Retinal pigment epithelial cell (primary cell): ENCODE results near the gene RNF31.
A peak's percentile ranks its signal among the peaks of the same experiment; 100 is the strongest.

Source experiments
- DNase-seq: peaks from one replicate; pipeline ENCODE4 v3.0.0-alpha.2; 2010; ENCODE audit warnings: low read depth
- H3K4me3 ChIP-seq: 2 replicates; pipeline ENCODE4 v1.5.1; 2011; ENCODE audit warnings: mild to moderate bottlenecking, low read length, control low read depth, moderate library complexity
- TF ChIP-seq, protein P1 (sequence below): conservative IDR thresholded peaks from 2 replicates; pipeline ENCODE4 v1.5.1; 2011; ENCODE audit warnings: low read depth, low read length, control low read depth, inconsistent platforms

The RNF31 gene

GRCh38 chr14:24146978-24147760 is at the start of gene RNF31:
TSS of gene RNF31 (plus strand) at chr14:24147498. CDS start at chr14:24147699, 201 bp downstream.
- DNase-seq = peak; percentile 94
- TF ChIP-seq, protein P1, sequence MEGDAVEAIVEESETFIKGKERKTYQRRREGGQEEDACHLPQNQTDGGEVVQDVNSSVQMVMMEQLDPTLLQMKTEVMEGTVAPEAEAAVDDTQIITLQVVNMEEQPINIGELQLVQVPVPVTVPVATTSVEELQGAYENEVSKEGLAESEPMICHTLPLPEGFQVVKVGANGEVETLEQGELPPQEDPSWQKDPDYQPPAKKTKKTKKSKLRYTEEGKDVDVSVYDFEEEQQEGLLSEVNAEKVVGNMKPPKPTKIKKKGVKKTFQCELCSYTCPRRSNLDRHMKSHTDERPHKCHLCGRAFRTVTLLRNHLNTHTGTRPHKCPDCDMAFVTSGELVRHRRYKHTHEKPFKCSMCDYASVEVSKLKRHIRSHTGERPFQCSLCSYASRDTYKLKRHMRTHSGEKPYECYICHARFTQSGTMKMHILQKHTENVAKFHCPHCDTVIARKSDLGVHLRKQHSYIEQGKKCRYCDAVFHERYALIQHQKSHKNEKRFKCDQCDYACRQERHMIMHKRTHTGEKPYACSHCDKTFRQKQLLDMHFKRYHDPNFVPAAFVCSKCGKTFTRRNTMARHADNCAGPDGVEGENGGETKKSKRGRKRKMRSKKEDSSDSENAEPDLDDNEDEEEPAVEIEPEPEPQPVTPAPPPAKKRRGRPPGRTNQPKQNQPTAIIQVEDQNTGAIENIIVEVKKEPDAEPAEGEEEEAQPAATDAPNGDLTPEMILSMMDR = no peak
- peak within 1 kb of the TSS; percentile 95 for H3K4me3 ChIP-seq

DNA sequence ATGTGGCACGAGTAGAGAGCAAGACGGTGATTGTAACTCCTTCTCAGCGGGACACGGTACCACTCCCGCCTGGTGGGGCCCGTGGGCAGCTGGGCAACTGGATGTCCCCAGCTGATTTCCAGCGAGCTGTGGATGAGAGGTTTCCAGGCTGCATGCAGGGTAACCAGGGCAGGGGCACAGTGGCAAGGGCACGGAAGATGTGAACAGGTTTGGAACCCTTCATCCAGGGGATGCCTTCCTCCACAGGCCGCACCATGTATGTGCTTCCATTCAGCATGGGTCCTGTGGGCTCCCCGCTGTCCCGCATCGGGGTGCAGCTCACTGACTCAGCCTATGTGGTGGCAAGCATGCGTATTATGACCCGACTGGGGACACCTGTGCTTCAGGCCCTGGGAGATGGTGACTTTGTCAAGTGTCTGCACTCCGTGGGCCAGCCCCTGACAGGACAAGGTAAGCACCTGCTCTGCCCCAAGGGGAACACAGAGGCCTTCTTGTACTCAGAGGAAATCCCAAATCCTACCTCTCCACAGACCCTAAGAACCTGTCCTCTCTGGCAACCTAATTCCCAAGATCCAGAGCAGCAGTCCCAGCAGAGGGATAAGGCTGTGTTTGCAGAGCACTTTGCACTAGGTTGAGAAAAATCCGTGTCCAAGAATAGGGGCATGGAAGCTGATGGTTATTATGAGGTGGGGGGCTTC is 48.9 kb upstream of the RNF31 start:
- TF ChIP-seq, protein P1 = no peak
- DNase-seq = no peak
- no peak overlapping the region for H3K4me3 ChIP-seq

DNA sequence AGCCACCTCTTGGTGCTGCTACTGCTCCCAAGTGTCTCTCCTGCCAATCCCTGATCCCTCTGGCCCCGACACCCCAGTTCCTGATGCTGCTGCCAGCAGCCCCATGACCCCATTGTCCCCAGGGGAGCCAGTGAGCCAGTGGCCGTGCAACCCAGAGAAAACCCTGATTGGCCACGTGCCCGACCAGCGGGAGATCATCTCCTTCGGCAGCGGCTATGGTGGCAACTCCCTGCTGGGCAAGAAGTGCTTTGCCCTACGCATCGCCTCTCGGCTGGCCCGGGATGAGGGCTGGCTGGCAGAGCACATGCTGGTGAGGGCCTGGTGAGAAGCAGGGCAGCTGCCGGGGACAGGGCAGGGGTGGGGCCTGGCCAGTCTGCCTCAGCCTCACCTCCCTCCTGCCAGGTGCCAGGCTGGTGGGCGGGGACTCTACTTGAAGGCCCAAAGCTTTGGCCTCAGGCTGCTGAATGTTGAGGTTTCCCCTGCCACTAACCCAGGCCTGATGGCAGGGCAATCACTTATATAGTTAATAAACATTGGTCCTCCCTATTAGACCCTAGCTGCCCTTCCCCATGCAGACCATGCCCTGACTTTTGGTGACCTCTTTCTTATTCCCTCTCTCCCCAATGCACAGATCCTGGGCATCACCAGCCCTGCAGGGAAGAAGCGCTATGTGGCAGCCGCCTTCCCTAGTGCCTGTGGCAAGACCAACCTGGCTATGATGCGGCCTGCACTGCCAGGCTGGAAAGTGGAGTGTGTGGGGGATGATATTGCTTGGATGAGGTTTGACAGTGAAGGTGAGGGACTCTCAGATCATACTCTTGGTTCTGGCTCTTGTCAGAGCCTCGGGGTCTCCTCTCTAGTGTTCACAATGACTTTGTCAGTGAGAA is 48.1 kb upstream of the RNF31 start:
- DNase-seq = no peak
- no peak overlapping the region for H3K4me3 ChIP-seq
- TF ChIP-seq, protein P1 = no peak

DNA sequence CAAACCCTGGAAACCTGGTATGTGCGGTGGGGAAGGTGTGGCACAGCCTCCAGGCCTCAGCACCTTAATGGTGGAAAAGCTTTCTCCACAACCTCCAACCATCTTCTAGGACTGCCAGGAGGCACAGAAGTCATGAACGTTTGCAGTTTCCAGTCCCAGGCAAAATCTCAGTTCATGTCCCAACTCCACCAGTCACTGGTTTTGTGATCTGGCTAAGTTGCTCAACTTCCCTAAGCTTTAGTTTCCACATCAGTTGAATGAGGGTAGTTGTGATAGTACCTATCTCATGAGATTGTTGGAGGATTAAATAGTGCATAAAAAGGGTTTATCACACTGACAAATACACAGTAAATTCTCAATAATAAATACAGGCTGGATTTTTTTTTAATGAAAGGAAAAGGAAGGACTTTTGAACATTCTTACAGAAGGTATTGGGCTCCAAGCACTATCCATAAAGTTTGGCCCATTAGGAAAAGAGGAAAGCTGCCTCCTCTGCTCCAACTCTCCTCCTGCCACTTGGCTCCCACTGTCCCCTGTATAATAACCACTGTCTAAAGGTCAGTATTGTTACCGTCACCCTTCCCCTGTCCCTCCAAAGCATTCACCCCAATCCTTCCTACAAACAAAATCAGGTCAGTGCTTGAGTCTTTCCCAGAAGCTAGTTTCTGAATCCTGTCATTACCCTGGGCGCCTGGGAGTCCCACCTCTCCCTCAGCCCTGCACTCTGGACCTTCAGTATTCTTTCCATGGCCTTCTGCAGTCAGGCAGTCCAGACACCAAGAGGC is 46.9 kb upstream of the RNF31 start:
- TF ChIP-seq, protein P1 = no peak
- no peak for DNase-seq
- no peak overlapping the region for H3K4me3 ChIP-seq

DNA sequence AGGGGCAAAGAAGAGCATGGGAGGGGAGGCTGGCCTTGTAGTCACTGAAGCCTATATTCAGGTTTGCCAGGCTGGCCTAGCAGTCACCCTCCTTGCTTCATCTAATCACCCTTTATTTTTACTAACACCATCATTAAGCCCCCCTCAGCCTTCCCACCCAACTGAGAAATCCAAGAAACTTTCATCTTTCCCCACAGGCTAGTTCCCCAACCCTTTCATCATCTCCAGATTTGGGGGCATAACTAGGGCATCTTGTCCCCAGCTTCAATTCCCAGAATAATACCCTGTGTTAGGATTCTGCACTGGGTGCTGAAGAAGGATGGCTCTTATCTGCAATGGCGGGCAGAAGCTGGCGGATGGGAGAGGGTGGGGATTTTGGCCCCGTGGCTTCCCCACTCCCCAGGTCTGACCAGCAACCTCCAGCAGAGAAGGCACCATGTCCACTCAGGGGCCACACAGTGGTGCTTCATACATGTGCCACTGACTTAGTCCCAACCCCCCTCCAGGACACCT is 46.3 kb upstream of the RNF31 start:
- no peak for DNase-seq
- H3K4me3 ChIP-seq = no peak overlapping the region
- TF ChIP-seq, protein P1 = no peak

DNA sequence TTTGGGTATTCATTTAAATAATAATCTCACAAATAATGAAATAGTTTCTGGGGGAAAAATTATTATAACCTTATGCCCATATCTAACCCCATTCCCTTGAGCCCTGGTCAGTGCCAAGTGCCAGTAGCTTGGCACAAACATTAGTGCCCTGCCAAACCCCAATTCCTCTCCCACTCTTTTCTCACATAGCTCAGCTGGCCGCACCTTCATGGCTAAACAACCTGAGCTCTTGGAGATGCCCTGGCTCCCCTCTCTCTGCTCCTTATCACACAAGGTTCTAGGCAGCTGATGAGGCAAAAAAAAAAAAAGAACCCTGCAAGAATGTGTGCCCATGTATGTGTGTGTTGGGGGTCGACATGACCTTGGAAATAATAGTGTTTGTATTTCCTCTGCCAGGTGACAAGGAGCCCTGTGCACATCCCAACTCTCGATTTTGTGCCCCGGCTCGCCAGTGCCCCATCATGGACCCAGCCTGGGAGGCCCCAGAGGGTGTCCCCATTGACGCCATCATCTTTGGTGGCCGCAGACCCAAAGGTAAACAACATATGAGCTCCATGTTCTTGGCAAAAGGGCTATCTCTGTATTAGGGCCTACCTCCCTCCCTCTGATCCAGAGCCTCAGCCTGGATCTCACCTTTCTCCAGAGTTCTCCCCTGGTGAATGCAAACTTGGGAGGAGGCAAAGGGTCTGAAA is 44.8 kb upstream of the RNF31 start:
- TF ChIP-seq, protein P1 = no peak
- DNase-seq = no peak
- H3K4me3 ChIP-seq = no peak overlapping the region
